Measurements from ENCODE around the gene ABTB2.
A peak's percentile ranks its signal among the peaks of the same experiment; 100 is the strongest.
"Not testable (repeated sequence)": the region's sequence is repeated elsewhere in the genome, so short reads cannot be mapped to it uniquely, and the experiment has no call there.

The ABTB2 gene

DNA sequence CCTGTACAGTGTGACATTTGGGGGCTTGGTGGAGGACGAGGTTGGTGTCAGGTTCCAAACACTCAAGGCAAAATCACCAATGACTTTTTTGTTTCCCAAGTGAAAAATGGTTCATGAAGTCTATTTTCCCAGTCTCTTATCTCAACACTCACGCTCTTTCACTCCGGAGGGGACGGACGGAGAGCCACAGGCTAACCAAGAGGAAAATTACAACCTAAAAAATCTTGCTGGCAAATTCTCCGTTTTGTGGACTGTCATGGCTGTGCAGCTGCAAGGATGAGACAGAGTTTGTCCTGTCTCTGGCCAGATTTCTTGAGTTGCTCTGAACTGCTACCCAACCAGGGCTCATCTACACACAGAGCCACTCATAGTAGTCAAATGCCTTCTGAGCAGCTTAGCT lies 101.2 kb downstream of the ABTB2 start:
- DNase-seq, result no peak
- Mint-ChIP-seq H3K9me3 (no peaks in the 10 kb centered on the region), H3K36me3 (no peaks in the 10 kb centered on the region), H3K27ac (no peak overlapping the region), H3K27me3 (peaks cover 80% of the 10 kb centered on the region), H3K4me1 (peaks cover 10% of the 10 kb centered on the region), H3K4me3 (no peak overlapping the region)
- CTCF ChIA-PET, result no interaction called here

DNA sequence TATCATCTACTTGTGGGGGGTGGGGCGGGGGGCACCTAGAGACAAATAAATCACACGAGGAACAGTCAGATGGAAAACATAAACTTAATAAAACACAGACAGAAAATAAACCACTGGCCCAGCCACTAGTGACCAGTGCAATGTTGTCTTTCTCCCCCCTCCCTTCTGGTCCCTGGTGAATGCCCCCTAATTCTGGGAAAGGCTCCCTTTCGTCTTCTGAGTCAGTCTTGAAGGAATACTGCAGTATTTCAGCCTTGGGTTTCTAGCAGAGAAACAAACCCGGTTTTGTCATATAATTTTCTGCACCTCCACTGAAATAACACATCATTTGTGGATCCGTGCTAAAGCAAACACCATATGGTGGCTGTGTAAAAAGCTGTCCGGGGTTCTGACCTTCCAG lies 101.7 kb downstream of the ABTB2 start:
- no peak overlapping the region for H3K27ac Mint-ChIP-seq
- peaks cover 14% of the 10 kb centered on the region for H3K4me1 Mint-ChIP-seq
- no peak overlapping the region for H3K4me3 Mint-ChIP-seq
- no peaks in the 10 kb centered on the region for H3K9me3 Mint-ChIP-seq
- H3K36me3 Mint-ChIP-seq, result no peaks in the 10 kb centered on the region
- H3K27me3 Mint-ChIP-seq, result peaks cover 85% of the 10 kb centered on the region
- CTCF ChIA-PET, result no interaction called here
- no peak for DNase-seq

DNA sequence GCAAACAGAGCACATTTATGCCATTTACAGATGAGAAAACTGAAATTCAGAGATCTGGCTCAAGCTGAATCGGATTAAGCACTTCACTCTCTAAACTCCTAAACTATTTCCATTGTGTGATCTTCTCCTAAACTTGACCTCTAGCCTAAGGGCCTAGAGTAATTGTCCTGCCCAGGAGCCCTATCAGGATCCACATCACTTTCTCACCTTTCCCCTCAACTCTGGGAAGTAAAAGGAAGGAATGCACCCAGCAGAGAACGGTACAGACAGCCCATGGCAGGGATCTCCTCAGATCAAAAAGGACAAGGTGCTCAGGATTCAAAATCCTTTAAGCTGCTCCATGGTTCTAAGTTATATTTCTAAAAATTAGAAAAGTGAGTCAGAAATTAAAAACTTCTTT lies 102.7 kb downstream of the ABTB2 start:
- CTCF ChIA-PET, result no interaction called here
- no peak overlapping the region for H3K4me3 Mint-ChIP-seq

DNA sequence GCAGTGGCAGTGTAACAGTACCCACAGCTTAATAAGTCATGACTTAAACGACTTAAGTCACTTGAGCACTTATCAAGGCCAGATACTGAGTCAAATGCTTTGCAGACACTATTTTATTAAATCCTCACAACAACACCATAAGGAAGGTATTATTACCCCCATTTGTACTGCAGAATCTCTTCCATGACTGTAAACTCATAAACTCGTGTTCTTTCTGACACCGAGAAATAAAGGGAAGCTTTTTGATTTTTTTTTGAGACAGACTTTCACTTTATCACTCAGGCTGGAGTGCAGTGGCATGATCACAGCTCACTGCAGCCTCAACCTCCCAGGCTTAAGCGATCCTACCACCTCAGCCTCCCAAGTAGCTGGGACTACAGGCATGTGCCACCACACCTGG lies 103.8 kb downstream of the ABTB2 start:
- H3K4me1 Mint-ChIP-seq, result peaks cover 36% of the 10 kb centered on the region
- CTCF ChIA-PET, result interaction anchor here (1.0 to 2.1 kb wide), 2 partner anchors 80 to 257 kb away, joined by 3 to 5 read pairs; no protein-coding TSS in a partner anchor
- H3K27me3 Mint-ChIP-seq, result peaks cover 83% of the 10 kb centered on the region
- DNase-seq, result no peak
- no peak overlapping the region for H3K27ac Mint-ChIP-seq
- no peaks in the 10 kb centered on the region for H3K9me3 Mint-ChIP-seq
- no peaks in the 10 kb centered on the region for H3K36me3 Mint-ChIP-seq
- H3K4me3 Mint-ChIP-seq, result no peak overlapping the region

More for the DNA sequence above, 102.7 kb downstream of the ABTB2 start:
- DNase-seq, result no peak
- Mint-ChIP-seq H3K27me3 (peaks cover 83% of the 10 kb centered on the region), H3K36me3 (no peaks in the 10 kb centered on the region), H3K27ac (no peak overlapping the region), H3K4me1 (peaks cover 25% of the 10 kb centered on the region), H3K9me3 (no peaks in the 10 kb centered on the region)

DNA sequence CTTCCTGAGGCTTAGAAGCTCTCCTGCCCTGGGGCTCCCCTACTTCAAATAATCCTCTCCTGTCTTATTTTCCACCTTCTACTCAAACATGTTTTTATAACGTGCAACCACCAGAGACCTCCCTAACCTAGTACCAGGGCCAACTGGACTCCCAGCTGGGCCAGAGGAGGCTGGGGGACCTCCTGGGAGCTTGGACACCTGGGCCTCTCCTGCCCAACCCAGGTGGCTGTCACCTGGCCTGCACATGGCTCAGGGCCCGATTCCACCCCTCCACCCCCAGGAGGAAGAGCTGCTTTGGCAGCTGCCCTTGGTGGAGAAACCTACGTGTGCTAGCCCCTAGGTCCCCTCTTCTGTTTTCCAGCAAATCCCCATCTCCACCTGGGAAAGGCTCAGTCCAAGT lies 105.2 kb downstream of the ABTB2 start:
- DNase-seq, result no peak
- Mint-ChIP-seq H3K9me3 (no peaks in the 10 kb centered on the region), H3K27ac (no peak overlapping the region), H3K36me3 (peaks cover 2% of the 10 kb centered on the region), H3K4me3 (no peak overlapping the region), H3K4me1 (peaks cover 49% of the 10 kb centered on the region), H3K27me3 (peaks cover 75% of the 10 kb centered on the region)
- CTCF ChIA-PET, result interaction anchor here (0.5 to 2.1 kb wide), 2 partner anchors 78 to 240 kb away, joined by 3 to 5 read pairs; no protein-coding TSS in a partner anchor

DNA sequence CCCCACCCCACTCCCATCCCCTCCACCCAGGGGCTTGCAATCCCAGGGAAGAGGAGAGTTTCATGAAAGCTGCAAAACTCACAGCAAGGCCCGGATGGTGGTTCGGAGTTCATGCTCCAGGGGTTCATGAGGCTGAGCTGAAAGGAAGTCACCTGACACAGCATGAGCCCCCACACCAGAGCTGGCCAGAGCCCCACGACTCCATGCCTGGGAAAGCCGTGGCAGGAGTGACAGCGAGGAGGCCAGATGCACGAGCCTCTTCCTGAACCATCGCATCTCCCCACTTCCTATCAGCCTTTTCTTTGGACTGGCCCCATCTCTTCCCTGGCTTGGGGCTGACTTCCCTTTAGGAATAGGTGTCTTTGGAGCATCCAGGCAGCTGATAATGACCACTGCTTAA lies 105.8 kb downstream of the ABTB2 start:
- CTCF ChIA-PET, result interaction anchor here (2.1 kb wide), 1 partner anchor 78 kb away, joined by 5 read pairs; no protein-coding TSS in a partner anchor
- Mint-ChIP-seq H3K27me3 (peaks cover 68% of the 10 kb centered on the region), H3K27ac (no peak overlapping the region), H3K4me3 (no peak overlapping the region), H3K4me1 (peaks cover 56% of the 10 kb centered on the region), H3K9me3 (no peaks in the 10 kb centered on the region), H3K36me3 (peaks cover 4% of the 10 kb centered on the region)
- no peak for DNase-seq

DNA sequence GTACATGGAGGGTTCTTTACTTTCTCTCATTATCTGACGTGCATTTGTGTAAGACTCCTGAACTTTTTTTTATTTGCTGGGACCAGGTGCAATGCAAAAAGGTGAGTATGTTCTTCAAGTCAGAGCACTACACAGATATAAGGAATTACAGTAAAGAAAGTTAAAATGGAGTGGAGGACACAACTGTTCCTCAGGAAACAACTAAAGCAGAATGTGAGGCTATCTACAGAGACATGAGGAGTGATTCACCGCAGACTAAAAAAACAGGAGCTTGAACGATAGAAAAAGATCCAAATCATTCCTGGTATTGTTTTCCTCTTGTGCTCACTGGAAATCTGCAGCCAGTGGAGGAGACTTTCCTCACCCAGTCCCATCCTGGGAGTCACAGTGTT lies 106.2 kb downstream of the ABTB2 start:
- DNase-seq, result no peak
- H3K27me3 Mint-ChIP-seq, result peaks cover 64% of the 10 kb centered on the region
- H3K4me3 Mint-ChIP-seq, result peak overlapping the region; percentile 46
- H3K9me3 Mint-ChIP-seq, result no peaks in the 10 kb centered on the region
- peak overlapping the region; percentile 1 for H3K27ac Mint-ChIP-seq
- H3K4me1 Mint-ChIP-seq, result peaks cover 58% of the 10 kb centered on the region
- CTCF ChIA-PET, result interaction anchor here (0.9 kb wide), 1 partner anchor 77 kb away, joined by 4 read pairs; no protein-coding TSS in a partner anchor
- H3K36me3 Mint-ChIP-seq, result peaks cover 4% of the 10 kb centered on the region

DNA sequence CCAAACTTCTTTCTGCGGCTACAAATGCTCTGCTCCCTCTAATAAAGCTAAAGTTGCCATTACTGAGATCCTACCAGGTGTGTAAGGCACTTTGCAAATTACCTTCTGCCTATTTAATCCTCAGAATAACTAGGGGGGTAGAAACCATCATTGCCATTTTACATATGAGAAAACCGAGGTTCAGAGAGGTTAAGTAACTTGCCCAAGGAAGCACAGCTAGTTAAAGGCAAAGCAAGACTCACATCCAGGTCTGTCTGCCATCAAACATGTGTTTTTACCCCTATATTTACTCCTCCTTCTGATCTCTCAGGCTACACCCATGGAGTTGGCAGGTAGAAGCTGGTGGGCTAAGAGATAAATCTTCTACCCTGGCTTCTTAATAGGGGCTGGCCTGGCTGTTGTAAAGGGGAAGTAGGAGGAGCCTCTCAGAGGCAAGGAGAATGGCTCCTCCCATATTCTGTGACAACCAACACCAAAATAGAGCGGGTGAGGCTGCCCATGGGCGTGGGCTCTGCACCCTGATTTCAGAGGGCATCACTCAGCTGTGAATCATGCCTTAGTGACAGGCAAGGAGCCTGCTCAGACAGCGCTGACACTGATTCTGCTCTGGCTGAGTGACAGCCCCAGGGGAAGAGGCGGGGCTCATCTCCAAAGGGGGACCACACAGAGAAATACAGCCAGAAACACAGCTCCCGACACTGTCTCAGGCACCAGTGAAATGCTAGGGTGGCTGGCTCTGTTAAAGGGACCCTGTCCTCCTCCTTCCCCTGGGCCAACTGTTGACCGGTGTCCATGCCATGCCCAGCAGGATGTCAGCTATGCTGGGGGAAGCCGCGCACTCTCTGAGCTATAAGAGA lies 106.8 kb downstream of the ABTB2 start:
- CTCF ChIA-PET, result interaction anchor here (0.9 to 2.3 kb wide), 2 partner anchors 76 to 77 kb away, joined by 4 to 11 read pairs; no protein-coding TSS in a partner anchor
- peak overlapping the region; percentile 46 for H3K4me3 Mint-ChIP-seq
- H3K4me1 Mint-ChIP-seq, result peaks cover 62% of the 10 kb centered on the region
- peak overlapping the region; percentile 43 for H3K27ac Mint-ChIP-seq
- H3K36me3 Mint-ChIP-seq, result peaks cover 4% of the 10 kb centered on the region
- peak; percentile 81 for DNase-seq
- H3K9me3 Mint-ChIP-seq, result no peaks in the 10 kb centered on the region
- H3K27me3 Mint-ChIP-seq, result peaks cover 58% of the 10 kb centered on the region

DNA sequence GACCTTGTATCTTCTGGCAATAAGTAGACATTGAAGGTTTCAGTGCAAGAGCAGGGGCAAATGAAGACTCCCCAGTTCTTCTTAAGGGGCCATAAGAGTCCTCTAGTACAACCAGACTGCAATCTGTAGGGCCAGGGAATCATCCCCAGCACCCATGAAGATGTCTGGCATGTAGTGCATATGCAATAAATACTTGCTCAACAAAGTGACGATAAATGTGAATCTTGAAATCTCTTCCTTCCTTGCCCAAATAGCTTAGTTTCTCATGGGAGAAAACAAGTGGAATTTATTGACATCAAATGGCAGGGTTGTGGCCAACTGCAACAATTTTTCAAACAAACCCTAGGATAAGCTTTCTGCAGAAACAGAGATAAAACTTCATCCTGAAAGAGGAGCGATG lies 107.6 kb downstream of the ABTB2 start:
- no peaks in the 10 kb centered on the region for H3K9me3 Mint-ChIP-seq
- peaks cover 57% of the 10 kb centered on the region for H3K27me3 Mint-ChIP-seq
- H3K27ac Mint-ChIP-seq, result no peak overlapping the region
- H3K4me3 Mint-ChIP-seq, result no peak overlapping the region
- H3K4me1 Mint-ChIP-seq, result peaks cover 69% of the 10 kb centered on the region
- peaks cover 4% of the 10 kb centered on the region for H3K36me3 Mint-ChIP-seq
- no peak for DNase-seq
- CTCF ChIA-PET, result interaction anchor here (2.3 kb wide), 1 partner anchor 76 kb away, joined by 11 read pairs; no protein-coding TSS in a partner anchor

DNA sequence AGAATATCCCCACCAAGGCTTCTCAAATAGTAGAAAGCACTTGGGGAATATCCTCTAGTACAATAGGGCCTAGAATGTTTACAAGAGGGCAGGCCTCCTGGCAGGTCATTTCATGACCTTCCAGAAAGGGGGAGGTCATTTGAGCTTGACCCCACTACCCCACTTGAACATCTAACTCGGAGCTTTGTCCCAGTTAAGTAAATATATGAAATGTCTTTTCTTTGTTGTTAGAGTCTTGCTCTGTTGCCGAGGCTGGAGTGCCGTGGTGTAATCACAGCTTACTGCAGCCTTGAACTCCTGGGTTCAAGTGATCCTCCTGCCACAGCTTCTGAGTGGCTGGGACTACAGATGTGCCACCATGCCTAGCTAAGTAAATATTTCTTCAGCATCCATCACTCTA lies 108.4 kb downstream of the ABTB2 start:
- H3K36me3 Mint-ChIP-seq, result peaks cover 4% of the 10 kb centered on the region
- no peak for DNase-seq
- no peaks in the 10 kb centered on the region for H3K9me3 Mint-ChIP-seq
- CTCF ChIA-PET, result interaction anchor here (0.7 to 2.3 kb wide), 4 partner anchors 15 to 218 kb away, joined by 3 to 11 read pairs (median 3); no protein-coding TSS in a partner anchor
- no peak overlapping the region for H3K4me3 Mint-ChIP-seq
- H3K27me3 Mint-ChIP-seq, result peaks cover 57% of the 10 kb centered on the region
- peaks cover 77% of the 10 kb centered on the region for H3K4me1 Mint-ChIP-seq
- H3K27ac Mint-ChIP-seq, result peak overlapping the region; percentile 85

DNA sequence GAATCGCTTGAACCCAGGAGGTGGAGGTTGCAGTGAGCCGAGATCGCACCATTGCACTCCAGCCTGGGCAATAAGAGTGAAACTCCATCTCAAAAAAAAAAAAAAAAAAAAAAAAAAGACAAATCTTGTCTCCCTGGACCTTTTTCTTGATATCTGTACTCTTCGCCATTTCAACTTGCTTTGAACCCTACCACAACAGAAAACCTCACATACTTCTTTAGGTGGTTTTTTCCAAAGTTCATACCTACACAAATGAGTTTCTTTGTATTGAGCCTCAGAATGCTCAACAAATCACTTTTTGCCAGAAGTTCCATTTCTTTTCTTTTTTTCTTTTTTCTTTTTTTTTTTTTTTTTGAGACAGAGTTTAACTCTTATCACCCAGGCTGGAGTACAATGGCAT lies 111.3 kb downstream of the ABTB2 start:
- not testable (repeated sequence) for H3K27ac Mint-ChIP-seq, H3K9me3 Mint-ChIP-seq, H3K36me3 Mint-ChIP-seq, H3K4me3 Mint-ChIP-seq, DNase-seq
- CTCF ChIA-PET, result interaction anchor here (0.7 to 1.5 kb wide), 3 partner anchors 18 to 110 kb away, joined by 4 to 5 read pairs (median 4); no protein-coding TSS in a partner anchor
- peaks cover 76% of the 10 kb centered on the region for H3K4me1 Mint-ChIP-seq
- H3K27me3 Mint-ChIP-seq, result peaks cover 55% of the 10 kb centered on the region

DNA sequence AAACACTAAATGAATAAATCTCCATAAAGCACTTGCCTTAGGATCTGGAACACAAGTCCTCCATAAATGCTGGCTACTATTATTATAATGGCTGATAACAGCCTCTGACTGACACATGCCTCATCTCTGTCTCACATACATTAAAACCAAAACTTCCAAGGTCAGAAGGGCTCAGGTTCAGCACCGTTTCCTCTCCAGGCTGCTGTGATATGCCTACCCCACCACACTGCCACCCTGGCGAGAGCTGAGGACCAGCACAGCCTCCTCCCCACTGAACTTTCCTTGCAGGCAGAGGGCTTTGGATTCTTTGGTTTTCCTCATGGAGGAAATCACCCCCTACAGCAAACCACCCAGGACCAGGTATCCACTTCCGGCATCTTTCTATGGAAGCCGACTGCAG lies 112.8 kb downstream of the ABTB2 start:
- Mint-ChIP-seq H3K27me3 (peaks cover 55% of the 10 kb centered on the region), H3K27ac (no peak overlapping the region), H3K36me3 (peaks cover 4% of the 10 kb centered on the region), H3K4me1 (peaks cover 62% of the 10 kb centered on the region), H3K9me3 (no peaks in the 10 kb centered on the region), H3K4me3 (no peak overlapping the region)
- no peak for DNase-seq
- CTCF ChIA-PET, result interaction anchor here (0.8 to 1.0 kb wide), 2 partner anchors 71 to 113 kb away, joined by 3 read pairs; partner anchors contain the start of gene ABTB2

DNA sequence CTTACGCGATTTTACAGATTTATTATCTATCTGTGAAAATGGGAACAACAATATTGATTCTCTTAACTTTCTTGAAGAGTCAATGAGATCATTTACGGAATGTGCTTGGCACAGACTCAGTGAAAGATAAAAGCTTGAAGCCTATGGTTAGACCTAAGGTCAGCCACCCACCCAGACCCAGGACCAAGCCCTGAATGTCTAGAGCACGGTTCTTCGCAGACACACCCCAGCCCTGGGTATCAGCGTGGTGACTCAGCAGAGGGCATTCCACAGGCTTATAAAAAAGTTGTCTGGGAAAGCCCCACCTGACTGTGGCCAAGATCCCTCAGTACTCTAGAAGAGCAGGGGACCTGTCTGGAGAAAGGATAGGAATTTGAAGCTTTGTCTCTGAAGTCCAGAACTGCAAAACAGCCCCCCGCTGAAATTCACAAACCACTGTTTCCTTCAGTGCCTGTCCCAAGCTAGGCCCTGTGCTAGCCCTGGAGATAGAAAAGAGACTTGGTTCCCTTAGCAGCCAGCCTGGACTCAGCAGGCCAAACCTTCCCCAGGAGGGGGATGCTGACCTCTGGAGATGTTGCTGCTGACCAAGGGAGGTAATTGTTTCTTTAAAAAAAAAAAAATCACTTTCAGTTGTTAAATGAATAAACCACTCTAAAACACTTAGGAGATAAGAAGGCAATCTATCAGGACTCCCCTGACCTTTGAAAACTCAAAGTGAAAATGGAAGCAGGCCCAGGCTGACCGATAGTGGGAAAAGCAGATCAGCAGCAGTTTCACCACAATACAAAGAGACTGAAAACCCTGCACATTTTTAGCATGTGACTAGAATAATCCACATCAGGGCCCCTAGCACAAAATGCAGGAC lies 114.0 kb downstream of the ABTB2 start:
- peaks cover 58% of the 10 kb centered on the region for H3K27me3 Mint-ChIP-seq
- peaks cover 4% of the 10 kb centered on the region for H3K36me3 Mint-ChIP-seq
- no peaks in the 10 kb centered on the region for H3K9me3 Mint-ChIP-seq
- no peak overlapping the region for H3K4me3 Mint-ChIP-seq
- CTCF ChIA-PET, result interaction anchor here (1.0 kb wide), 1 partner anchor 114 kb away, joined by 3 read pairs; the partner anchor contains the start of gene ABTB2
- peaks cover 50% of the 10 kb centered on the region for H3K4me1 Mint-ChIP-seq
- no peak overlapping the region for H3K27ac Mint-ChIP-seq
- DNase-seq, result no peak

DNA sequence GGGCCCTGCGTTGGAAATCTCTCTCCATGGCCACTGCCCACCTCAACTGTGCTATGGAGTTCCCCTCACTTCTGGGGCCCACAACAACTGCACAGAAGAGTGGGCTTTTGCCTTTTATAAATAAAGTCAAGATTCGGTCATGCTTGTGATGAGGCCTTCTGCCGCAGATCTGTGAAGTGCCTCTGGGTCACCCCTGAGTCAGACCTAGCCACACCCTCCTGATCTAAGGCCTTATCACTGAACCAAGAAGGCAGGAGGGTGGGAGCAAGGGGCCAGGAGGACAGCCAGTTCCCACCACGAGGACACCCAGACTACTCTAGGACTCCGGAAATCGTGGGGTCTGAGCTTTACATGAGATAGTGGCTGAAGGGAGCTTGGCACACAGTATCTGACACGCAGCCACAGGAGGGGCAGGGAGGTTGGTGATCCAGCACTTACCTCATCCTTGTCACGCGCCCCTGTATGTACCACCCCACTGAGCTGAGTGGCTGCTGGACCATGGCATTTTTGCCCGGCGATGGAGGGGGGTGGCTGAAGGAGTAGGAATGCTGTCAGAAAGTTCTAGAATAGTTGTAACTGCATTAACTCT lies 115.7 kb downstream of the ABTB2 start:
- Mint-ChIP-seq H3K4me1 (peaks cover 33% of the 10 kb centered on the region), H3K27me3 (peaks cover 62% of the 10 kb centered on the region), H3K4me3 (no peak overlapping the region), H3K36me3 (no peaks in the 10 kb centered on the region), H3K27ac (no peak overlapping the region), H3K9me3 (no peaks in the 10 kb centered on the region)
- DNase-seq, result no peak
- CTCF ChIA-PET, result no interaction called here
